Neural cell (in vitro differentiated cells): ENCODE data around the gene ACOX2. TPM values are rescaled to one million over a fixed set of nuclear protein-coding genes. Genes with fewer than 3 reads are reported as not detected.

Experiments used
- H2AFZ ChIP-seq: fragments of 200-600, 300-800 bp; sonication (generic), shearing (Covaris generic); 2 replicates; pipeline ENCODE4 v1.6.0; 2014; ENCODE audit warnings: low read depth, mild to moderate bottlenecking, antibody characterized with exemption, low read length, moderate library complexity
- H3F3A ChIP-seq: fragments of 200-600 bp; shearing (Covaris generic); 2 replicates; pipeline ENCODE4 v1.6.1; 2016; ENCODE audit warnings: mild to moderate bottlenecking, moderate library complexity, mixed read lengths, antibody characterized with exemption, low read length; ENCODE audit not compliant: insufficient read depth, poor library complexity, severe bottlenecking
- H3K27ac ChIP-seq: fragments of 200-600, 300-800 bp; sonication (generic), shearing (Covaris generic); 2 replicates; pipeline ENCODE4 v1.5.1; 2014; ENCODE audit warnings: mild to moderate bottlenecking, low read length, moderate library complexity
- H3K27me3 ChIP-seq: fragments of 300-800, 200-600 bp; sonication (generic), shearing (Covaris generic); 2 replicates; pipeline ENCODE4 v1.6.0; 2014; ENCODE audit warnings: mild to moderate bottlenecking, low read depth, low read length, moderate library complexity; ENCODE audit not compliant: insufficient read depth
- H3K36me3 ChIP-seq: fragments of 300-800, 200-600 bp; sonication (generic), shearing (Covaris generic); 2 replicates; pipeline ENCODE4 v1.5.1; 2014; ENCODE audit warnings: mild to moderate bottlenecking, antibody characterized with exemption, low read length, moderate library complexity; ENCODE audit not compliant: insufficient read depth
- H3K4me2 ChIP-seq: fragments of 300-800, 200-600 bp; sonication (generic), shearing (Covaris generic); 2 replicates; pipeline ENCODE4 v1.6.0; 2014; ENCODE audit warnings: mild to moderate bottlenecking, low read length
- H3K4me3 ChIP-seq: fragments of 300-800, 200-600 bp; sonication (generic), shearing (Covaris generic); 2 replicates; pipeline ENCODE4 v1.5.1; 2014; ENCODE audit warnings: mild to moderate bottlenecking, low read length, moderate library complexity
- H3K79me2 ChIP-seq: fragments of 200-600 bp; shearing (Covaris generic); replicated peaks from 2 replicates; pipeline ENCODE4 v1.6.0; 2014; ENCODE audit warnings: mild to moderate bottlenecking, low read length, moderate library complexity; ENCODE audit not compliant: insufficient read depth
- H3K9ac ChIP-seq: fragments of 300-800, 200-600 bp; sonication (generic), shearing (Covaris generic); 2 replicates; pipeline ENCODE4 v1.6.1; 2016; ENCODE audit warnings: mild to moderate bottlenecking, low read length, mixed read lengths
- H3K9me2 ChIP-seq: fragments of 200-600 bp; shearing (Covaris generic); 2 replicates; pipeline ENCODE4 v1.6.1; 2016; ENCODE audit warnings: mild to moderate bottlenecking, low read length, mixed read lengths; ENCODE audit not compliant: insufficient read depth
- H3K9me3 ChIP-seq: fragments of 200-600, 300-800 bp; sonication (generic), shearing (Covaris generic); 2 replicates; pipeline ENCODE4 v1.6.1; 2016; ENCODE audit warnings: mild to moderate bottlenecking, mixed run types, low read length, moderate library complexity, mixed read lengths
- H4K20me1 ChIP-seq: fragments of 200-600 bp; shearing (Covaris generic); 2 replicates; pipeline ENCODE4 v1.6.1; 2016; ENCODE audit warnings: mild to moderate bottlenecking, mixed run types; ENCODE audit not compliant: insufficient read depth
- EP300 ChIP-seq: fragments of 450-650 bp; conservative IDR thresholded peaks from 2 replicates; pipeline ENCODE4 v1.6.1; 2014; ENCODE audit warnings: antibody characterized with exemption, mild to moderate bottlenecking, moderate library complexity; ENCODE audit not compliant: poor library complexity, severe bottlenecking
- EZH2 ChIP-seq: fragments of 200-600, 300-800 bp; shearing (Covaris generic), sonication (generic); IDR thresholded peaks from 2 replicates; pipeline ENCODE4 v1.6.1; 2014; ENCODE audit warnings: antibody characterized with exemption, low read length, borderline replicate concordance, mild to moderate bottlenecking; ENCODE audit not compliant: insufficient read depth, poor library complexity, severe bottlenecking
- MXI1 ChIP-seq: fragments of 450-650 bp; conservative IDR thresholded peaks from 2 replicates; pipeline ENCODE4 v1.6.1; 2014; ENCODE audit warnings: antibody characterized with exemption, mild to moderate bottlenecking; ENCODE audit not compliant: poor library complexity, severe bottlenecking
- POLR2AphosphoS5 ChIP-seq: IDR thresholded peaks from 2 replicates; pipeline ENCODE4 v1.6.1; 2012
- RAD21 ChIP-seq: fragments of 450-650 bp; conservative IDR thresholded peaks from 2 replicates; pipeline ENCODE4 v1.6.1; 2014; ENCODE audit warnings: antibody characterized with exemption, mild to moderate bottlenecking, moderate library complexity
- SMC3 ChIP-seq: fragments of 450-650 bp; conservative IDR thresholded peaks from 2 replicates; pipeline ENCODE4 v1.6.1; 2014; ENCODE audit warnings: antibody characterized with exemption, mild to moderate bottlenecking, moderate library complexity; ENCODE audit not compliant: poor library complexity
- TAF1 ChIP-seq: IDR thresholded peaks from 2 replicates; pipeline ENCODE4 v1.6.1; 2012; ENCODE audit warnings: low read depth
- polyA plus RNA-seq: library from polyadenylated mRNA; depleted of rRNA; stranded (reverse); fragments of >200 nt; gene quantifications from 2 replicates; pipeline ENCODE4 v1.2.3, GENCODE V29; 2014
- TF ChIP-seq, protein P1 (sequence below): IDR thresholded peaks from 2 replicates; pipeline ENCODE4 v1.6.1; 2012; ENCODE audit warnings: borderline replicate concordance
- TF ChIP-seq, protein P2 (sequence below): fragments of 450-650 bp; IDR thresholded peaks from 2 replicates; pipeline ENCODE4 v1.5.1; 2014; ENCODE audit warnings: antibody characterized with exemption, mild to moderate bottlenecking, moderate library complexity; ENCODE audit not compliant: poor library complexity, severe bottlenecking

Gene ACOX2
- polyA plus RNA-seq, 1 donor from 2014 or later = not detected

DNA sequence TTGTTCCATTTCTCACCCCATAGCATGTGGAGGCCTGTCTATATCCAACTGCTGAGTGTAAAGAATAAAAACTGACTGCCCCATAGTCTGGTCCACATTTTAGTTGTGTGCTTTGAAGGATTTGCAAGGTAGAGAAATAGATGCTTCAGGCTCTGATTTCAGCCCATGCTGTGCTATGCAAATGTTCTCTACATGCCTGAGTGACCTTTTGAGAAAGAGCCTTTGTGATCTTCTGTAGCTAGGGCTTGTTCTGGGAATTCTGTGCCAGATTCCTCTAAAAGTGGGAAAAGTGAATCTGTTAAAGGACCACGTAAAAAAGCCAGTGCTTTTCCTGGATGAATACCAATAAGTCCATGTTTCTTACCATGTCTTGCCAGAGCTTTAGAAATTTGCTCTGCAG lies 39.9 kb downstream of the ACOX2 start:
- peaks cover 7% of the 10 kb centered on the region for H3K36me3 ChIP-seq
- no peaks in the 10 kb centered on the region for H3K27me3 ChIP-seq
- H3K9ac ChIP-seq = no peak overlapping the region
- no peaks in the 10 kb centered on the region for H3K9me3 ChIP-seq
- no peaks in the 10 kb centered on the region for H3F3A ChIP-seq
- peaks cover 70% of the 10 kb centered on the region for H3K79me2 ChIP-seq
- no peak overlapping the region for H2AFZ ChIP-seq
- peak overlapping the region; percentile 27 for H3K4me3 ChIP-seq
- H4K20me1 ChIP-seq = no peaks in the 10 kb centered on the region
- H3K9me2 ChIP-seq = no peaks in the 10 kb centered on the region
- no peak for TF ChIP-seq RAD21
- TF ChIP-seq, protein P1, sequence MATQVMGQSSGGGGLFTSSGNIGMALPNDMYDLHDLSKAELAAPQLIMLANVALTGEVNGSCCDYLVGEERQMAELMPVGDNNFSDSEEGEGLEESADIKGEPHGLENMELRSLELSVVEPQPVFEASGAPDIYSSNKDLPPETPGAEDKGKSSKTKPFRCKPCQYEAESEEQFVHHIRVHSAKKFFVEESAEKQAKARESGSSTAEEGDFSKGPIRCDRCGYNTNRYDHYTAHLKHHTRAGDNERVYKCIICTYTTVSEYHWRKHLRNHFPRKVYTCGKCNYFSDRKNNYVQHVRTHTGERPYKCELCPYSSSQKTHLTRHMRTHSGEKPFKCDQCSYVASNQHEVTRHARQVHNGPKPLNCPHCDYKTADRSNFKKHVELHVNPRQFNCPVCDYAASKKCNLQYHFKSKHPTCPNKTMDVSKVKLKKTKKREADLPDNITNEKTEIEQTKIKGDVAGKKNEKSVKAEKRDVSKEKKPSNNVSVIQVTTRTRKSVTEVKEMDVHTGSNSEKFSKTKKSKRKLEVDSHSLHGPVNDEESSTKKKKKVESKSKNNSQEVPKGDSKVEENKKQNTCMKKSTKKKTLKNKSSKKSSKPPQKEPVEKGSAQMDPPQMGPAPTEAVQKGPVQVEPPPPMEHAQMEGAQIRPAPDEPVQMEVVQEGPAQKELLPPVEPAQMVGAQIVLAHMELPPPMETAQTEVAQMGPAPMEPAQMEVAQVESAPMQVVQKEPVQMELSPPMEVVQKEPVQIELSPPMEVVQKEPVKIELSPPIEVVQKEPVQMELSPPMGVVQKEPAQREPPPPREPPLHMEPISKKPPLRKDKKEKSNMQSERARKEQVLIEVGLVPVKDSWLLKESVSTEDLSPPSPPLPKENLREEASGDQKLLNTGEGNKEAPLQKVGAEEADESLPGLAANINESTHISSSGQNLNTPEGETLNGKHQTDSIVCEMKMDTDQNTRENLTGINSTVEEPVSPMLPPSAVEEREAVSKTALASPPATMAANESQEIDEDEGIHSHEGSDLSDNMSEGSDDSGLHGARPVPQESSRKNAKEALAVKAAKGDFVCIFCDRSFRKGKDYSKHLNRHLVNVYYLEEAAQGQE = peak; percentile 32
- no peak overlapping the region for H3K4me2 ChIP-seq
- H3K27ac ChIP-seq = no peak overlapping the region

DNA sequence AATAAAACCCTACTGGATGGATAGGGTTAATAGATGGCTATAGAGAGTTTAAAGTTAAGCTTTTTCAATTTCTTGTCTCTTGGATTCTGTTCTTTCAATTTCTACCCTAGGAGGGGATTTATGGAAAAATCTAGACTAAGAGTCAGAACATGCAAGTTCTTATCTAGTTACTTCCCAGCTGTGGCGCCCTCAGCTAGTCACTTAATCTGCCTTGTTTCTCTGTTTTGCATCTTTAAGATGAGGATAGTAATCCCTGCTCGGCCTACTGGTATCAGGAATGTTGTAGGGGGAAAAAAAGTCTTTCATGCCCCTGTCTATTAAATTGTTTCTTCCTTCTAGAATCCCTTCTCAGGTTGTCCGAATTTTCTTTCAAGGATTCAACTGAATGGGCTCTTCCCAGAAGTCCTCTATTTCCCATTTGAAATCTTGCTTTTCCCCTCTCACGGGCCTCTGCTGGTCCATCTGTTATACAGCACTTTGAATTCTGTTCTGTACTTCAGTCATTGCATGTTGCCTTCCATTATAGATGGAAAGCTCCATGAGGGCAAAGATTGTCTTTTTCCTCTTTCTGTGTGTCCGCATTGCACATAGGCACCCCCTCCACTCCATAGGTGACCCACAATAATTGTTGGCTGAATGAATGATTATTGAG lies 40.7 kb downstream of the ACOX2 start:
- peak overlapping the region; percentile 74 for H3K4me3 ChIP-seq
- peaks cover 5% of the 10 kb centered on the region for H3K36me3 ChIP-seq
- no peaks in the 10 kb centered on the region for H4K20me1 ChIP-seq
- no peak overlapping the region for H3K9ac ChIP-seq
- no peak overlapping the region for H3K27ac ChIP-seq
- peaks cover 64% of the 10 kb centered on the region for H3K79me2 ChIP-seq
- H3K27me3 ChIP-seq = no peaks in the 10 kb centered on the region
- no peaks in the 10 kb centered on the region for H3K9me2 ChIP-seq
- H3K9me3 ChIP-seq = no peaks in the 10 kb centered on the region
- no peak overlapping the region for H3K4me2 ChIP-seq
- H2AFZ ChIP-seq = no peak overlapping the region
- H3F3A ChIP-seq = no peaks in the 10 kb centered on the region
- no peak for TF ChIP-seq EZH2
- TF ChIP-seq, protein P2, sequence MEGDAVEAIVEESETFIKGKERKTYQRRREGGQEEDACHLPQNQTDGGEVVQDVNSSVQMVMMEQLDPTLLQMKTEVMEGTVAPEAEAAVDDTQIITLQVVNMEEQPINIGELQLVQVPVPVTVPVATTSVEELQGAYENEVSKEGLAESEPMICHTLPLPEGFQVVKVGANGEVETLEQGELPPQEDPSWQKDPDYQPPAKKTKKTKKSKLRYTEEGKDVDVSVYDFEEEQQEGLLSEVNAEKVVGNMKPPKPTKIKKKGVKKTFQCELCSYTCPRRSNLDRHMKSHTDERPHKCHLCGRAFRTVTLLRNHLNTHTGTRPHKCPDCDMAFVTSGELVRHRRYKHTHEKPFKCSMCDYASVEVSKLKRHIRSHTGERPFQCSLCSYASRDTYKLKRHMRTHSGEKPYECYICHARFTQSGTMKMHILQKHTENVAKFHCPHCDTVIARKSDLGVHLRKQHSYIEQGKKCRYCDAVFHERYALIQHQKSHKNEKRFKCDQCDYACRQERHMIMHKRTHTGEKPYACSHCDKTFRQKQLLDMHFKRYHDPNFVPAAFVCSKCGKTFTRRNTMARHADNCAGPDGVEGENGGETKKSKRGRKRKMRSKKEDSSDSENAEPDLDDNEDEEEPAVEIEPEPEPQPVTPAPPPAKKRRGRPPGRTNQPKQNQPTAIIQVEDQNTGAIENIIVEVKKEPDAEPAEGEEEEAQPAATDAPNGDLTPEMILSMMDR = no peak
- no peak for TF ChIP-seq EP300
- no peak for TF ChIP-seq SMC3
- no peak for TF ChIP-seq POLR2AphosphoS5
- TF ChIP-seq TAF1 = no peak
- TF ChIP-seq, protein P1 = no peak
- no peak for TF ChIP-seq RAD21
- no peak for TF ChIP-seq MXI1
